IgD-negative memory B cell (primary cell): ENCODE results near the gene PSMC6. TPM values are rescaled to one million over a fixed set of nuclear protein-coding genes. Genes with fewer than 3 reads are reported as not detected.

Experiments
- H3K27ac Mint-ChIP-seq, 3 donors: one replicate each; pipeline ENCODE4 v1.8.0; 2020 to 2022; ENCODE audit warnings: mild to moderate bottlenecking in 3 of 3, mixed read lengths in 3 of 3, moderate library complexity in 1 of 3
- H3K27me3 Mint-ChIP-seq: one replicate; pipeline ENCODE4 v1.8.0; 2021; ENCODE audit warnings: mixed read lengths
- H3K36me3 Mint-ChIP-seq: one replicate; pipeline ENCODE4 v1.8.0; 2020; ENCODE audit warnings: mild to moderate bottlenecking, mixed read lengths
- H3K4me1 Mint-ChIP-seq, 3 donors: one replicate each; pipeline ENCODE4 v1.8.0; 2020 to 2022; ENCODE audit warnings: mixed read lengths in 3 of 3, mild to moderate bottlenecking in 1 of 3
- H3K4me3 Mint-ChIP-seq, 4 donors: one replicate each; pipeline ENCODE4 v1.8.0; 2020 to 2022; ENCODE audit warnings: mild to moderate bottlenecking in 4 of 4, mixed read lengths in 4 of 4, moderate library complexity in 3 of 4
- H3K9me3 Mint-ChIP-seq, 3 donors: one replicate each; pipeline ENCODE4 v1.8.0; 2020 to 2021; ENCODE audit warnings: mixed read lengths in 3 of 3, mild to moderate bottlenecking in 1 of 3
- polyA plus RNA-seq: library from polyadenylated mRNA; unstranded; fragments of 300-500 nt; fragmentation: Illumina TruSeq; gene quantifications from one replicate; pipeline ENCODE4 v1.2.3, GENCODE V29; 2021

The PSMC6 gene
- polyA plus RNA-seq, result 56.2 TPM

GRCh38 chr14:52706724-52707706 is at the start of gene PSMC6:
PSMC6 (plus strand) TSS chr14:52707200; CDS start chr14:52707220, 20 bp downstream.
- H3K4me1 Mint-ChIP-seq, result peaks cover 19 to 24% (median 24%) of the 10 kb centered on the region in 3 donors
- H3K36me3 Mint-ChIP-seq, result no peaks in the 10 kb centered on the region
- no peaks in the 10 kb centered on the region for H3K9me3 Mint-ChIP-seq
- peak within 1 kb of the TSS; percentile 54 to 99 (median 96) for H3K27ac Mint-ChIP-seq
- H3K27me3 Mint-ChIP-seq, result no peaks in the 10 kb centered on the region
- H3K4me3 Mint-ChIP-seq, result peak within 1 kb of the TSS; percentile 94 to 100 (median 98)

- Mint-ChIP-seq H3K27ac (peak overlapping the region in 1 of 3 donors; percentile 14), H3K36me3 (no peaks in the 10 kb centered on the region), H3K9me3 (no peaks in the 10 kb centered on the region), H3K27me3 (no peaks in the 10 kb centered on the region), H3K4me3 (no peak overlapping the region), H3K4me1 (no peaks in the 10 kb centered on the region)
These were observed 46.7 kb upstream of the PSMC6 start for GRCh38 chr14:52660325-52660724.

- Mint-ChIP-seq H3K4me1 (no peaks in the 10 kb centered on the region), H3K27ac (peak overlapping the region in 1 of 3 donors; percentile 14)
These were observed 46.2 kb upstream of the PSMC6 start for GRCh38 chr14:52660832-52661231.

GRCh38 chr14:52661314-52661713 is 45.7 kb upstream of the PSMC6 start:
- Mint-ChIP-seq H3K36me3 (peaks cover 4% of the 10 kb centered on the region), H3K27me3 (no peaks in the 10 kb centered on the region), H3K27ac (no peak overlapping the region), H3K9me3 (no peaks in the 10 kb centered on the region), H3K4me3 (no peak overlapping the region), H3K4me1 (no peaks in the 10 kb centered on the region)

More at GRCh38 chr14:52660832-52661231, 46.2 kb upstream of the PSMC6 start:
- H3K36me3 Mint-ChIP-seq, result peaks cover 4% of the 10 kb centered on the region
- no peak overlapping the region for H3K4me3 Mint-ChIP-seq
- no peaks in the 10 kb centered on the region for H3K27me3 Mint-ChIP-seq
- H3K9me3 Mint-ChIP-seq, result no peaks in the 10 kb centered on the region

GRCh38 chr14:52663850-52664249 is 43.1 kb upstream of the PSMC6 start:
- Mint-ChIP-seq H3K9me3 (no peaks in the 10 kb centered on the region), H3K27ac (no peak overlapping the region), H3K4me1 (no peaks in the 10 kb centered on the region), H3K27me3 (no peaks in the 10 kb centered on the region), H3K4me3 (no peak overlapping the region), H3K36me3 (peaks cover 6% of the 10 kb centered on the region)

- Mint-ChIP-seq H3K27ac (no peak overlapping the region), H3K36me3 (peaks cover 8% of the 10 kb centered on the region), H3K9me3 (no peaks in the 10 kb centered on the region), H3K27me3 (no peaks in the 10 kb centered on the region), H3K4me3 (no peak overlapping the region), H3K4me1 (peaks cover 0 to 2% (median 2%) of the 10 kb centered on the region in 3 donors)
These were observed 28.4 kb upstream of the PSMC6 start for GRCh38 chr14:52678591-52678990.

- H3K4me3 Mint-ChIP-seq, result no peak overlapping the region
- H3K27me3 Mint-ChIP-seq, result no peaks in the 10 kb centered on the region
- H3K4me1 Mint-ChIP-seq, result peaks cover 12 to 38% (median 27%) of the 10 kb centered on the region in 3 donors
- H3K36me3 Mint-ChIP-seq, result peaks cover 1% of the 10 kb centered on the region
- peak overlapping the region in 1 of 3 donors; percentile 40 for H3K27ac Mint-ChIP-seq
- H3K9me3 Mint-ChIP-seq, result no peaks in the 10 kb centered on the region
These were observed 22.9 kb upstream of the PSMC6 start for GRCh38 chr14:52683985-52684520.

- H3K36me3 Mint-ChIP-seq, result peaks cover 2% of the 10 kb centered on the region
- peaks cover 16 to 48% (median 34%) of the 10 kb centered on the region in 3 donors for H3K4me1 Mint-ChIP-seq
- H3K9me3 Mint-ChIP-seq, result no peaks in the 10 kb centered on the region
- no peaks in the 10 kb centered on the region for H3K27me3 Mint-ChIP-seq
- peak overlapping the region in 1 of 4 donors; percentile 69 for H3K4me3 Mint-ChIP-seq
- H3K27ac Mint-ChIP-seq, result no peak overlapping the region
These were observed 20.8 kb upstream of the PSMC6 start for GRCh38 chr14:52686176-52686575.

- H3K4me3 Mint-ChIP-seq, result peak overlapping the region in 2 of 4 donors; percentile 67 to 70
- H3K27ac Mint-ChIP-seq, result no peak overlapping the region
These were observed 15.8 kb upstream of the PSMC6 start for GRCh38 chr14:52690983-52691760.

GRCh38 chr14:52692248-52692962 is 14.6 kb upstream of the PSMC6 start:
- H3K4me1 Mint-ChIP-seq, result peaks cover 27 to 56% (median 29%) of the 10 kb centered on the region in 3 donors
- H3K27ac Mint-ChIP-seq, result no peak overlapping the region
- peak overlapping the region in 2 of 4 donors; percentile 12 to 70 for H3K4me3 Mint-ChIP-seq
- no peaks in the 10 kb centered on the region for H3K27me3 Mint-ChIP-seq
- no peaks in the 10 kb centered on the region for H3K9me3 Mint-ChIP-seq
- H3K36me3 Mint-ChIP-seq, result peaks cover 2% of the 10 kb centered on the region

More at GRCh38 chr14:52690983-52691760, 15.8 kb upstream of the PSMC6 start:
- Mint-ChIP-seq H3K27me3 (no peaks in the 10 kb centered on the region), H3K4me1 (peaks cover 31 to 63% (median 33%) of the 10 kb centered on the region in 3 donors), H3K9me3 (no peaks in the 10 kb centered on the region), H3K36me3 (peaks cover 2% of the 10 kb centered on the region)

- peaks cover 27 to 50% (median 28%) of the 10 kb centered on the region in 3 donors for H3K4me1 Mint-ChIP-seq
- peaks cover 2% of the 10 kb centered on the region for H3K36me3 Mint-ChIP-seq
- peak overlapping the region in 1 of 4 donors; percentile 56 for H3K4me3 Mint-ChIP-seq
- H3K27me3 Mint-ChIP-seq, result no peaks in the 10 kb centered on the region
- H3K9me3 Mint-ChIP-seq, result no peaks in the 10 kb centered on the region
- H3K27ac Mint-ChIP-seq, result no peak overlapping the region
These were observed 14.0 kb upstream of the PSMC6 start for GRCh38 chr14:52693036-52693435.

GRCh38 chr14:52693532-52693931 is 13.5 kb upstream of the PSMC6 start:
- Mint-ChIP-seq H3K4me1 (peaks cover 23 to 45% (median 27%) of the 10 kb centered on the region in 3 donors), H3K27ac (peak overlapping the region in 1 of 3 donors; percentile 26)

GRCh38 chr14:52694761-52695480 is 12.1 kb upstream of the PSMC6 start:
- H3K36me3 Mint-ChIP-seq, result no peaks in the 10 kb centered on the region
- H3K4me1 Mint-ChIP-seq, result peaks cover 19 to 36% (median 22%) of the 10 kb centered on the region in 3 donors
- no peaks in the 10 kb centered on the region for H3K9me3 Mint-ChIP-seq
- peak overlapping the region; percentile 92 to 99 (median 98) for H3K4me3 Mint-ChIP-seq
- H3K27ac Mint-ChIP-seq, result peak overlapping the region; percentile 39 to 95 (median 72)
- no peaks in the 10 kb centered on the region for H3K27me3 Mint-ChIP-seq

More at GRCh38 chr14:52693532-52693931, 13.5 kb upstream of the PSMC6 start:
- Mint-ChIP-seq H3K4me3 (peak overlapping the region in 3 of 4 donors; percentile 36 to 75 (median 56)), H3K9me3 (no peaks in the 10 kb centered on the region), H3K36me3 (peaks cover 2% of the 10 kb centered on the region), H3K27me3 (no peaks in the 10 kb centered on the region)
